ENCODE data around the gene PAK6.
A peak's percentile ranks its signal among the peaks of the same experiment; 100 is the strongest.

Gene PAK6

DNA sequence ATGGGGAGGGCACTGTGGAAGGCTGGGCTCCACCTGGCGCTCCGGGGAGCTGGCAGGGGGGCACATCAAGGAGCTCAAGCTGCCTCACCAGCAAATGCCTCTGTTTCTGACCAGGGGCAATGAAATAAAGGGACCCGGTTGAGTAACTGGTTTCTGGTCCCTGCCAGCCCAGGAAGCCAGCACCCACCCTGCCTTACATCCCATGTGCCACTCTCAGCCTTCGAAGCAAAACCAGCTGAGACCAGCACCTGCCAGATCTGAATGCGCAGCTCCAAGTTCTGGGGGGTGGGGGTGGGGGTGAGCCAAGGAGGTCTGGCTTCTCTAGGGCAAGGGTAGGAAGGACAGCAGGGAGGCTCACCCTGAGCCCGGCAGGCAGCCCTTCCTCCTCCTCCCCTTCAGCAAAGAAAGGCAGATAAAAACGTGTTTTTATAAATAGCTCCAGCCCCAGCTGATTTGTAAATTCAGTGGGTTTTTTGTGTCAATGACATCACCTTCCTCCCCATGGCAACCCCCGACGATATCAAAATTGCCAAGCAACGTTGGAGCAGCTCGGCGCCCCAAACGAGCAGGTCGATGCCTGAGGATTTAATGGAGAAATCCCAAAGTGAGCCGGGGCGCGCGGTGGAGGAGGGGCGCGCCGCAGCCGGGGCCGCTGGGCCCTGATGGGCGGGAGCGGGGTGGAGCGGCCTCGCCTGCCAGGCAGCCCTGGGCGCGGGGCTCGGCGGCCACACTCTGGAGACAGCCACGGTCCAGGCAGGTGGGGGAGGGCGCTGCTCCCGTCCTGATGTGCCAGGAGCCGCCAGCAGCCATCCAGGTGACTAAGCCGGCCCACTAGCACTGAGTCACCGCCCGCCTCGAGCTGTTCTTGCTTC, at the start of gene PAK6:
Gene PAK6, plus strand, starts transcription at position 532 of the 872 bp plus-strand sequence. CDS start 25,723 bp downstream, outside the sequence.
- peak; percentile 77 for DNase-seq

DNA sequence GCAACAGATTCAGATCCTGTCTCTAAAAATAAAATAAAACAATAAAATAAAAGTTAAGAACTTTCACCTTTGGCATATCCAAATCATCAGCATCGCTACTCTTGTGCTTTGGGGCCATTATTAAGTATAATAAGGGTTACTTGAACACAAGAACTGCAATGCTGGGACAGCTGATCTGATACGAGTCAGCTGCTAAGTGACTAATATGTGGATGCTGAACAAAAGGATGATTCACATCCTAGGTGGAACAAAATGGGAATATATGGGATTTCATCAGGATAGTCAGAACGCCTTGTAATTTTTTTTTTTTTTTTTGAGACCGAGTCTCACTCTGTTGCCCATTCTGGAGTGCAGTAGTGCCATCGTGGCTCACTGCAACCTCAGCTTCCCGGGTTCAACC, 48.3 kb upstream of the PAK6 start:
- DNase-seq = no peak

DNA sequence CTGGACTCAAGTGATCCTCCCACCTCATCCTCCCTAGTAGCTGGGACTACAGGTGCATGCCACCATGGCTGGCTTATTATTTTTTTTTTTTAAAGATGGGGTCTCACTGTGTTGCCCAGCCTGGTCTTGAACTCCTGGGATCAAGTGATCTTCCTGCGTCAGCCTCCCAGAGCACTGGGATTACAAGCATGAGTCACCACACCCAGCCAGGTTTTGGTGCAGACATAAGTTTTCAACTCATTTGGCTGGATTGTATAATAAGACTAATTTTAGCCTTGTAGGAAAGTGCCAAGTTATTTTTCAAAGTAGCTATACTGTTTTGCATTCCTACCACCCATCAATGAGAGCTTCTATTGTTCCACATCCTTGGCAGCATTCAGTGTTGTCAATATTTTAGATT, 45.9 kb upstream of the PAK6 start:
- no peak for DNase-seq

DNA sequence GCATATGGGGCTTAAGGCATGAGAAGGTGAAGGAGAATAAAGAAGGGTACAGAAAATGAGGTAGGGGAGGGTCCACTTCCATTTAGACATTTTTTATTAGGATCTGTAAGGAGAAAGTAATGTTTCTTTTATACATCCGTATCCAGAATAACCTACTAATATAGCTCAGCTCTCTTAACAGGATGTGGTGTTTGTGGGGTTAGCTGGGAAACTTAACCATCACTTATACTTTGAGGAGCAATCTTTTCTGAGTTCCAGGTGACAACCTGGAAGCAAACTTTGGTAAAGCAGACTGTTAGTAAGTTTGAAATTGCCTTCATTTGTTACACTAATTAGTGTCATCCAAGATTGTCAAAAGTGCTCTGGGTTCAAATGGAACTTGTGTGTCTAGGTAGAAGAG, 41.4 kb upstream of the PAK6 start:
- no peak for DNase-seq

DNA sequence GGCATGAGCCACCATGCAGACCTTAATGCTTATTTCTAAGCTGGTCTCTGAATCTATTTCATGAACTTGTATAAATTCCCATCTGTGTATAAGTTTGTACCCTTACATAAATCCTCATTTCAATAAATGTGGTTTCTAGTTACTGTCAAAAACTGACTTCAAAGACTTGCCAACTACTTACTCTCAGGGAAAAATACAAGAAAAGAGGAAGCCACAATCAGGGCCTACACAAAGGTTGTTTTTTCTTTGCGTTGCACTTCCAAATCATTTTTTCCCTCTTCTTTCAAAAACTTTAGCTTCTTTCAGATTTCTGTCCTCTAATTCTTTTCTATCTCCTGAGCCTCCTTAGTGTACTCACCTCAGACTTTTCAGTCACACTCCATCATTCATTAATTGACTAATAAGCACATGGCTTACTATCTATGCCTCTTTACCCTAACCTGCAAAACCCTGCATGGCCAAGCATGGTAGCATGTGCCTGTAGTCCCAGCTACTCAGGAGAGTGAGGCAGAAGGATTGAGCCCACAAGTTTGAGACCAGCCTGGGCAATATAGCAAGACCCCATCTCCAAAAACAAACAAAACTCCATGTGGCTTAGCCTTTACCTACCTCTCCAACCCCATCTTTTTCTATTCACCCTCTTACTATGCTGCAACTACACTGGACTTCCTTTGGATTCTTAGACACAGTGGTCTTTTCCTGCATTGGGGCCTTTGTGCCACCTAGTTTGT, 40.3 kb upstream of the PAK6 start:
- DNase-seq = no peak

DNA sequence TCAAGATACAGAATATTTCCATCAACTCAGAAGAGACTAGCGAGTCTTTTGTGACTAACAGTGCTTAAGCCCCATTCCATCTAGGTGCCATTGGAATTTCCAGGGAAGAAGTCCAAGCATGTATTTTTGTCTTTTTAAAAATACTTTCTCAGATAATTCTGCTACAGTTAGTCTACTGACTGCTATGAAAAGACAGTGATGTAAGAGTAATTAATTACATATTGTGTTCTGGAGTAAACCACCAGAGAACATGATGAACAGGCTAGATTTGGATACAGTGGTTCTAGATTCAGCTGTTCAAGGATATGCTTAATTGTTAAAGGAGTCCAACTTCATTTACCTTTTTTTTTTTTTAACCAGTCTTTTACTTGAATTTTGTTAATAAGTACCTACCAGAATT, 34.8 kb upstream of the PAK6 start:
- DNase-seq = no peak

DNA sequence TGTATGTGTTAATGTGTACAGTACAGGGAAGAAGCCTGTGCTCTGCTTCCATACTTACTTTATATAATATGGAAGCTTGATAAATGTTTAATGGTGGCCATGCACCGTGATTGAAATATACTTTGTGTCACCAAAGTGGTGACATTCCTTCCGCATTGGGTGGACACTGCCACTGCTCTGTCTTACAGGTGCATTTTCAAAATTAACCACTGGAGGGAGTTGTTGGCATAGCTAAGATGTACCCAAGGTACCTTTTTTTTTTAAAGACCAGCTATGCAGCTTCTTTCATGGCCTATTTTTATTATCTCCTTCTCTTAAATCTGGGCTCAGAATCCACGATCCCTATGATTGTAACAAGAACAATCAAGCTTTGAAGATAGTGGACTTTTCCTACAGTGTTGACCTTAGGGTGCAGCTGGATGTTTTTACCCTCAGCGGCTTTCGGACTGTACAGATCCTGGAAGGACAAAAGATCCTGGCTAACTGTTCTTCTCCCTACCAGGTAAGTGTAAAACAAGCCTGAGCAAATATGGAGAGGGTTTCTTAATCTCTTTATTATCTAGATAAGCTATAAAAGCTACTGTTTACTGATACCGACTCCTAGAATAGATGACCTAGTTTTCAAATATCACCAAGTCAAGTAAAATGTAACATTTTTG, 21.6 kb upstream of the PAK6 start:
- no peak for DNase-seq

DNA sequence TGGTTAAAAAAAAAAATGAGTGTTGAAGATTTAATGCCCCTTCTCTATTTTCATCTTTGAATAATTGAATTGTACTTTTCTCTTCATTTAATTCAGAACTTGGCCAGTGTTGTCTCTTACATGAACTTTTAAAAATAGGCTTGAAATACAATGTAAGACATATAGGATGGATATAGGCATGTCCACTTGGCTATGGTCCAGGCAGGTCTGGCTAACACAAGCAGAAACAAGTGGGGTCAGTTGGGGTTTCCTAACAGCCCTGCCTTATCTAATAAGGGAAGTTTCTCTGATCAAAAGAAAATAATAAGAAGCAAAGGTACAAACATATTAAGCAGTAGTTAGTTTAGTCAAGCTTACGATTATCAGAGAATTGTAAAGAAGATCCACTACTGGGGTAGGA, 19.1 kb upstream of the PAK6 start:
- DNase-seq = no peak

DNA sequence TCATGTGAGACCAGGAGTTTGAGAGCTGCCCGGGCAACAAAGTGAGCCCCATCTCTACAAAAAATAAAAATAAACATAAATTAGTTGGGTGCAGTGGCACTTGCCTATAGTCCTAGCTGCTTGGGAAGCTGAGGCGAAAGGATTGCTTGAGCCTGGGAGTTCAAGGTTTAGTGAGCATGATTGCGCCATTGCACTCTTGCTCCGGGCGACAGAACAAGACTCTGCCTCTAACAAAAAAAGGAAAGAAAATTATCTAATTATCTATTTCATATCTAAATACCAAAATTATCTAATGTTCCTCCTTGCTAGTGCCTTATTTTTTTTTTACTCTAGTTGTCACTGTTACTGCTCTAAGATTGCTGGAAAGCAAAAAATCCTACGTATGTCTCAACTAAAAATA, 16.7 kb upstream of the PAK6 start:
- no peak for DNase-seq

DNA sequence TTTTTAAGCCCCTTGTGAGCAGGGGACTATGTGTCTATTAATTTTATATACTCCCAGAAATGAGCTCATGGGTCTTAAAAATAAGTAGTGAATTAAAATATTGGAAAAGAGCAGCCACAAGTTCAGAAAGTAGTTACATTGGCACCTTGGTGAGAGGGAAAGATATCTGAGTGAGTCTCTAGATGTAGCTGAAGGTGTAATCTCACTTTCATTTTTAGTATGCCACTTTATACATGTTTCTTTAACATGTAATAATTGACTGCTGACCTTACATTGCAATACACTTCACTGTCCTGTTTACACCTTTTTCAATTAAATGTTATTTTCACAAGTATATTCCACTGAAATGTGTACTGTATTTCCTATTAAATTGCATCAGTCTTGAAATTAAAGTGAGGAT, 12.1 kb upstream of the PAK6 start:
- DNase-seq = no peak

DNA sequence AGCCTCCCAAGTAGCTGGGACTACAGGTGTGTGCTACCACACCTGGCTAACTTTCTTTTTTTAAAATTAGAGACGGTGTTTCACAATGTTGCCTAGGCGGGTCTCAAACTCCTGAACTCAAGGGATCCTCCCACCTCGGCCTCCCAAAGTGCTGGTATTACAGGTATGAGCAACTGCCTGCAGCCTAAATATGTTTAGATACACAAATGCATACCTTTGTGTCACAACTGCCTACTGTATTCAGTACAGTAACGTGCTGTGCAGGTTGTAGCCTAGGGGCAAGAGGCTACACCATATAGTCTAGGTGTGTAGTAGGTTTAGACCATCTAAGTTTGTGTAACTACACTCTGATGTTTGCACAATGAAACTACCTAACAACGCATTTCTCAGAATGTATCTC, 9.5 kb upstream of the PAK6 start:
- no peak for DNase-seq

DNA sequence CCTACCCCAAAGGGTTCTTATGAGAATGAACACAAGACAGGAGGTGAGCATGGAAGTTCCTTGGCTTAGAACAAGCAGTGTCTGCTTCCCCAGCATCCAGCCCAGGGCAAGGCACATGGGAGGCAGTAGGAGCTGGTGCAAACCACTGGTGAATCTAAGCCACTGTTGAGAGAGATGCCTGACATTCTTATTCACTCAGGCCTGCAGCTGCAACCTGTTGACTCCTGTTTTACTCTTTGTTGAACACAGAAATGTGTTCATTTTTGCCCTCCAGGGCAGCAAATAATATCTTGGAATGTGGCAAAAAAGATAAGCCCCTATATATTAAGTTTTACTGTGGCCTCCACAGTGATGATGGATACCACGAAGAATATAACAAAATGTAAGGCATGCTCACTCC, 8.9 kb upstream of the PAK6 start:
- no peak for DNase-seq

DNA sequence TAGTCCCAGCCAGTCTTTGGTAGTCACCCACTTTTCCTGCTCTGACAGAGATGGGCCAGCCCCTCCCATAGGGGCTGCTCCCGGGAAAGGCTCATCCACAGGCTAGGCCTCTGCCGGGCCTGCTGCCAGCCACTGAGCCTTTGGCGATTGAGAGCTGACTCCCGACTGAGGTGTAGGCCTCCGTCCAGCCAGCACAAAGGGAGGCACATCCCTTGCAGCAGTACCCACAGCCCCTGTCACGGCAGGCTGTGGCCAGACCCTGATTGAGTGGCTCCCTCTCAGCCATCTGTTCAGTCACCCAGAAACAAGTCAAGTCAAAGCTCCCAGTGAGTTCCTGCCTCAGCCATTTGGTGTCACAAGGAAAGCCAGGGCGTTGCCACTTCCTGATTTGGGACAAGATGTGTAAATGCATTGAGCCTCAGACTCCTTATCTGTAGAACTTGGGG, 6.2 kb upstream of the PAK6 start:
- no peak for DNase-seq

DNA sequence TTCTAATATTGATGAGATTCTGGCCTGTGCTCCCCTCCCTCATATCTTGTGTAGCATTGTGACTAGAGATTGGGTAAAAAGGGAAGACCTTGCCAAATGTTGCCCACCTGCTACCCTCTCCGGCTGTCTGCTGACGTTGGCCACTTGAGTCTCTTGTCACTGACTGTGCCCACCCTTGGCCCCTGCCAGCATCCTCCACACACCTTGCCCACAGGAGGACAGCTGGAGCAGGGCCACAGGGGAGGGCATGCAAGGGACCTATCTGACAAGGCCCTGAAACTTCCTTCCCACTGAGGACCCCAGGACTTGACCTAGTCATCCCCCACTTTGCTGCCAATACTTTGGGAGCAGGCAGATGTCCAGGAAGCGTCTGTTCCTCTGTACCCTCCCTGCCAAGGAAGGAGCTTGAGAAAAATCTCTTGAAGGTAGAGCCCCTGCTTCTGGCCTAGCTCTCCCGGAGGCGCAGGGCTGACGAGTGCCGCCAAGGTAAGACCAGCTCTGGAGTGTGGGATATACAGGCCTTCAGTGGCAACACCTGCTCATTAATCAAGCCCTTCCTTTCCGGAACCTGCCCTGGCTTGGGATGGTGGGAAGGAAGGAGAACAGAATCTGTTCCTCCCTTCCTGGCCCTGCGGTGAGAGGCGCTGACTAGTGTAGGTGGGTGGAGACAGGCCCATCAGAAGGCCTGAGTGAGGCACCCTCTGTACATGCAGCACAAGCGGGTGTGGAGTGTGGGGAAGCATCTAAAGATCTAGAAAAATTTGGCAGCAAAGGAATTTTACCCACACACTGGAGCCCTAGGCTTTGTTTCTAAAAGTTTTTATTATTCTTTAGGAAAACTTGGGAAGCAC, 4.9 kb upstream of the PAK6 start:
- DNase-seq = no peak

DNA sequence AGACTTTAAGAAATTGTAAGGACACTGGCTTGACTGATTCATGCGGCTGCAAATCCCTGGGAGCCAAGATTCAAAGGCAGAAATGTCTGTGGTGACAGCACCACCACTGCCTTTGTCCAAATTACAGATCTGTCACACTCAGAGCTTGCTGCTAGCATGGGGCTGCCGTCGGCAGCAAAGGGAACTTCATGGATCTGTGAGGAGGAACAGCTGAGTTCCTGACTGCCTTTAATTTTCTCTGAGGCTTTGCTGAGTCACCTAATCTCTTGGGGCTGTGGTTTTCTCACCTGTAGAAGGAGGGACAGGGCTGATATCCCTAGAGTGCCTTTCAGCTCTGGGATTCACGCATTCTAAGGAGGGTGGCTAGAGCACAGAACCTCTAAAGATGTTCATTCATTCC, 4.1 kb upstream of the PAK6 start:
- DNase-seq = no peak

DNA sequence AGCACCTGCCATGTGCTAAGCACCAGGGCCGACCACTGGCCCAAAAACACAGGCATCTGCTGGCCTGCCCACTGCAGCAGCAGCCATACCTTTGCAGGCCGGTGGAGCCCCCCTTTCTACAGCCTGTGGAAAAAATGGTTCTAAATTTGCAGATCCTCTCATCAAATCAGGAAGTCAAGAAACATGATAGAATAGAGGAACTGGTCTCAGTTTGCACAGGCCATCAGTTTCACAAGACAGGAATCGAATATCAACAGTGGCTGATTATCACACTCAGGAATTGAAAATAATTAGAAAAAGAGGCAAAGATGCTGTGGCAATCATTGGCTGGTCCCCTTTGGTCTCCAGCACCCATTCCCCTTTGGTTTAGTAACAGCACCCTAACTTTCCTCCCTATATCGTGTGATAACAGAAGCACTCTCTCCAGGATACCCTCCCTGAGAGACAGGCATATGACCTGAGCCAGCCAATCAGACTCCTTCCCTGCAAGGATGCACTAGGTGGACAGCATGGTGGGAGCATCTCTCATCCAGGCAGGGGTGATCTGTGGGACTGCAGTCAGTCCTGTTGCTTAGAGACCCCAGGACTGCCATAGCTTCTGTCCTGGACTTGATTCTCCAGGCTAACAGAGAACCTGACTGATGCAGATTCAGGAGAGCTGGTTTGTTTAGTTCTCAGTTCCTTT, 3.5 kb upstream of the PAK6 start:
- no peak for DNase-seq

DNA sequence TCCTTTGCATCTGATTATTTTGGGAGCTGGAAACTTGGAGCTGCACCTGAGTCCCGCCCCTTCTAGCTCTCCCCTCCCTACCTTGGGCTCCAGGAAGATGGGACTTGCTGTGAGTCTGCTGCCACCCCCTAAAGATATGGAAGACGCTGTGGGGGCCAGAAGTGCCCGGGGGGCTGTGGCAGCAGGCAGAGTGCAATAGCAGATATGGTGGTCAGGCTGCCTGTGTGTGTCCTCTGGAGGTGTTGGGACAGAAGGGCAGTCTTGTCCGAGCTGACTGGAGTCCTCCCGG, 485 bp downstream of the PAK6 start:
- DNase-seq = no peak

DNA sequence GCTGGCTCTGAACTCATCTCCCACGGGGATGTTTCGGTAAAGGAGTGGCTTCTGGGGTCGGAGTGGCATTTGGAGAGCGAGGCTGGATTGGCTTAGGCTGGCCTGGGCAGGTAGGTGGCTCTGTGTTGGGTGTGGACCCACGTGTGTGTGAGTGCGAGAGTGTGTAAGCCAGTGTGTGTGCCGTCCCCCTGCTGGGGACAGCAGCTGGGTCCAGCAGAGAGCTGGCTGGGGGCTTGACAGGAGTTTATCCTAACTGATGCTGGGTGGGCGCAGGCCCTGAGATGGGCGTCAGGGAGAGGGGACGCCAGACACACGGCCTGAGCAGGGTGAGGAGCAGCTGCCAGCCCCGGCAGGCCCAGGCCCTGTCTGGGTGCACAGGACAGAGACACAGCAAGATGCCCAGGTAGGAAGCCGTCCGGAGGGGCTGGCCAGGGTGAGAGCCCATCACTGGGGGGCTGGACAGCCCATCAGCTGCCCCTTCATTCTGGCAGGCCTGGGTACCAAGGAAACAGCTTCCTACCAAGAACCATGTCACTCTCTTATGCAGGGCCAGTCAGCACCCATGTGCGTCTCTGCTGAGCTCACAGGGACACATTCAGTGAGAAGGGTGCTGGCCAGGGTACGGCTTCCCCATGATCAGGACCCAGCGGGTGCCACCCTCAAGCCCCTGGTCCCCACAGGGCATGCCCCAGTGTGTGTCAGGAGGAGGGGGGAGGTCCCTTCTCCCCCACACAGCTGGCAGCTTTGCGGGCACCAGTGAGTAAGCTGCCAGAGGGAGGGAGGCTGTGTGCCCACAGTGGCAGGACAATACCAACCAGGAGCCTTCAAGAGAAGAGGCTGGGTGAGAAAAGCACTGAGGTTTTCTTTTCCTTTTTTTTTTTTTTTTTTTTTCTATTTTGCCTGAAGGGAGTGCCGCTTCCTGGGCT, 1.1 kb downstream of the PAK6 start:
- peak; percentile 45 for DNase-seq

DNA sequence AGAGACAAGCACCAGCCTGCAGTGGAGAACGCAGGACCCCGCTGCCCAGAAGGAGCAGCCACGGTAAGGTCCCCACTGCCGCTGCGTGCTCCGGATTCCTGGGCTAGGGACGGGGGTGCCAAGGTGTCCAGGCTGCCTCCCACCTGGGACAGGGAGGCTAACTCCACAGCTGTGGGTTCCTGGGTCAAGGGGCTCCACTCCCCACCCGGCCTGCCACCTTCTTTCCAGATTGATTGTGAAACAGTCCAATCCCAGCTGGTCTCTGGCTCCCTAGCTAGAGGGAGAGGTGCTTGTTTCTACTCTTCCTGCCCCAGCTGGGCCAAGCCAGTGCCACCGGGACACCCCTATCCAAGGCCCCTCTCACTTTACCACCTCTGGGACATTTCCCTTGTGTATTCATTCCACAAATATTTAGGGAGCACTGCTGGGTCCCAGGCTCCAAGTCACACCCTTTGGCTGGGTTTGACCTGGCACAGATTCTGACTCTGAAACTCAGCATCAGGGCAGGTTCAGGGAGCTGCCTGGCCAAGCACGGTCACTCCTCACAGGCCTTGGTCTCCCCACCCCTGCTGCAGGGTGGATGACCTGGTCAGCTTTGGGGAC, 1.9 kb downstream of the PAK6 start:
- peak; percentile 45 for DNase-seq

DNA sequence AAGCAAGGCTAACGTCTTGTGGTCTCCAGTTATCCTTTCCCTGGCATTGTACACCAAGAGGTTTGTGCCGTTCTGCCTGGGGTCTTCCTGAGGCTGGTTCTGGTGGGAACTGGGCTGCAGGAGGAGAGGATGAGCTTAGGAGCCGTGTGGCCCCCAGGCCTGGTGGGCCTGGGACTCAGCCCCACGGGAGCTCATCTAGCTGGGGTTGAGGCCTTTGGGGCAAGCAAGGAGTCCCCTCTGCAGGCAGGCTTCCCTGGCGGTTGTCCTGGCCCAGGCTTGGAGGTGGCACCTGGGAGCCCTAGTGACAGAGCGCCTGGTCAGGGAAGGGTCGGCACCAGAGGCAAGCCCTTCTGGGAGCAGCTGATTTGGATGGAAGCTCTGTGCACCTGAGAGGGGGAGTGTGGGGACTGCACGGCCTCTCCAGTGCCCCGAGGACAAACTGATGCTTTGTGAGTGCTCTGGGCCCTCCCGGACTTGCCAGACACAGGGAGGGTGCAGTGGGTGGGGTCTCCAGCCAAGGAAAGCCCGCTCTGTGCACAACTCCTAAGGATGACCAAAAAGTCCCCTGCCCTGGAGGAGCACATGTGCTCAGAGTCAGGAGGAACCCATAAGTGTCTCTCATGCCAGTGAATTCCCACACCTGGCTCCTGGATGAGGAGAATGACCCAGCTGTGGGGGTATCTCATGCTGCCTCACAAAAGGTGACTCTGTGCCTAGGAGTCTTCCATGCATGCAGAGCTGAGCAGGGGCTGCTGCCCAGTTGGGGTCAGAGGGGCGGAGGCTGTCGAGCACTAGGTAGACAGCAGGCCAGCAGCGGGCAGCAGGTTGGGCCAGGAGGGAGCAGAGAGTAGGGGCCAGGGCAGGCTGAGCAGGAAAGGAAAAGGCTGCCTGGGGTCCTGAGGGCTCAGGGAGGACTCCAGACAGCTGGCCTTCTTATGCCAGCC, 2.7 kb downstream of the PAK6 start:
- peak; percentile 49 for DNase-seq

Measured in activated CD8-positive, alpha-beta memory T cell treated with anti-CD3 and anti-CD28 coated beads, Interleukin-2, amount 50 U/mL, for 48 hours (primary cell).